Dedifferentiated amniotic fluid mesenchymal stem cell (primary cell): Measurements from ENCODE around the gene ITSN1.

Source experiments
- DNase-seq: peaks from one replicate; pipeline ENCODE4 v3.0.0-alpha.2; 2016; ENCODE audit errors: extremely low spot score

ITSN1 gene

DNA sequence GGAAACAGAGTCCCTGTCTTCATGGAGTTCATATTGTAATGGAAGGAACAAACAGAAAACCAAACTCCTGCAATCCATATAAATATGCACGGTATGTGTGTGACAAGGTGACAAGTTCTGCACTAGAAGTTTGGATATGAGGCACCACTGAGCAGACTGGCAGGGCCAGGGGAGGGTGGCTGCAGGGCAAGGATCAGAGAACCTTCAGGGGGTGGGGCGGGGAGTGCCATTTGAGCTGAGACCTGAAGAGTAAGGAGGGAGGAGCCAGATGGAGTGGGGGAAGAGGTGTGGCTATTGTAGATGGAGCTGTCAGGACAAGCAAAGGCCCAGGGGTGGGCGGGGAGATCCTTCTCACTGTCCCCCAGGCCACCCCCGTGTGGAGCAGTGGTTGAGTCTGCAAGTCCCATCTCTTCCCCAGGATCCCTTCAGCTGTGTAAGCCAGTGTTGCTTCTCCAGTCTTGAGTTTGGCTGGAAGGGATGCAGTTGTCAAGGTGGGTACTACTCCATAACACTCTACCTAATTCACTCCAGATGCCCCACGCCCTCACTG, 196.9 kb downstream of the ITSN1 start:
- no peak for DNase-seq

DNA sequence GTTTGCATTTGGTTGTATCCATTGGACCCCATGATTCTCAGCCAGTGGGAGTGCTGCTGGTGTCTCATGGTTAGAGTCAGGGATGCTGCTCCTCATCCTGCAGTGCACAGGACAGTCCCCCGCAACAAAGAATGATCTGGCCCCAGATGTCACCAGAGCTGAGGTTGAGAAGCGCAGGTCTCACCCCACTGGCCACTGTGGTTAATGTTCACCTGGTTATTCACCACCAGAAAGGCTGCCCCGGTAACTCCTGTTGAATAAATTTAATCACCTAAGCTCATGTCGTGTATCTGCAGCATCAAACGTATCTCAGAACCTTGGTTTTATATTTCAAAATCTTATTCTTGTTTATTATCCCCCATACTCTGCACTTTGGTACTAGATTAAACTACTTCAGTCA, 197.5 kb downstream of the ITSN1 start:
- no peak for DNase-seq

DNA sequence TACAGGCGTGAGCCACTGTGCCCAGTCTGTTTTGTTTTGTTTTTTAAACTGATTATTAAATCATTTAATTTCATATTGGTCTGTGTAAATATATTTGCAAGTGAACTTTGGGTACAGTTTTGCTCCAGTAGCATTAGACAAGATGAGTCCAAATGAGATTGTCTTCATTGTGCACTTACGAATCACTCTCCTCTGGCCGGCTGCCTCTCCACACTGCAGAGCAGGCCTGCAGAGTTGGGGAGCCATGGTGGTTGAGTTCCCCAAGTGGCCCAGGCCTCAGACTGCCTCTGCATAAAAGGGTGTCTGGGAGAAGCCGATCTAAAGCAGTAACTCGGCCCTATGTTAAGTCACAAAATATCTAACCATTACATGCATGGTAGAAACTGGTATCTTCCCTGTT, 198.5 kb downstream of the ITSN1 start:
- no peak for DNase-seq

DNA sequence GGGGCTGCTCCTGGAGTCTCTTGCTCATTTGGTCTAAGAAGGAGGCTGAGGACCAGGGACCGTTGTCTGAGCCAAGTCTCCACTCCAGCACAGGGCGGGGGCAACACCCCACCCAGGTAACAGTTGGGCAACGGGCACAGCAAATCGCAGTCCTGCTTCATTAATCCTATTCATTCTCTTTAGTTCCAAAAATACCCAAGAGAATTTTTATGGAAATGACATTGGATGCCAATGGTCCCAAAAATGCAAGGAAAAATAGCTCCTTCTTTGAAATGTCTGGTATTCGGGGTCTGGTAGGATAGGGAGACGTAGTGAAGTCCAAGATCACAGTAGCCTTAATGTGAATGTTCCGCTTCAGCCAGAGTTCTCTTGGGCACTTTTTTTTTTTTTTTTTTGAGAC, 199.3 kb downstream of the ITSN1 start:
- no peak for DNase-seq

DNA sequence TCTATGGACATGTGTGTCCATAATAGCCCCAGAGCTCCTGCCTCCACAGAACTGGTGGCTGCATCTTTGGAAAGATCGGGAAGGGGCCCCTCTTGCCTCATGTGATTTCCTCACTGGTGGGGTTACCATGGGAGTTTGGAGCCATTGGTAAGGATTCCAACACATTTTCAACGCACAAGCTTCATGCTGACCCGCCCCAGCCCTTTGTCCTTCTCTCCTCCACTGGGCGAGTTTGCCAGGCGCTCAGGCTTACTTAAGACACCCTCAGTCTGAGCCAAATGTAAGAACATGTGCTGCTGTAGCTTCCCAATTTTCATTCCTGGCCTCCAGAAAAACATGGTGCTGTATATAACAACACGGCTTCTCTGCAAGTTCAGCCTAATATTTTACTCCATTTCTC, 200.9 kb downstream of the ITSN1 start:
- DNase-seq, result no peak

DNA sequence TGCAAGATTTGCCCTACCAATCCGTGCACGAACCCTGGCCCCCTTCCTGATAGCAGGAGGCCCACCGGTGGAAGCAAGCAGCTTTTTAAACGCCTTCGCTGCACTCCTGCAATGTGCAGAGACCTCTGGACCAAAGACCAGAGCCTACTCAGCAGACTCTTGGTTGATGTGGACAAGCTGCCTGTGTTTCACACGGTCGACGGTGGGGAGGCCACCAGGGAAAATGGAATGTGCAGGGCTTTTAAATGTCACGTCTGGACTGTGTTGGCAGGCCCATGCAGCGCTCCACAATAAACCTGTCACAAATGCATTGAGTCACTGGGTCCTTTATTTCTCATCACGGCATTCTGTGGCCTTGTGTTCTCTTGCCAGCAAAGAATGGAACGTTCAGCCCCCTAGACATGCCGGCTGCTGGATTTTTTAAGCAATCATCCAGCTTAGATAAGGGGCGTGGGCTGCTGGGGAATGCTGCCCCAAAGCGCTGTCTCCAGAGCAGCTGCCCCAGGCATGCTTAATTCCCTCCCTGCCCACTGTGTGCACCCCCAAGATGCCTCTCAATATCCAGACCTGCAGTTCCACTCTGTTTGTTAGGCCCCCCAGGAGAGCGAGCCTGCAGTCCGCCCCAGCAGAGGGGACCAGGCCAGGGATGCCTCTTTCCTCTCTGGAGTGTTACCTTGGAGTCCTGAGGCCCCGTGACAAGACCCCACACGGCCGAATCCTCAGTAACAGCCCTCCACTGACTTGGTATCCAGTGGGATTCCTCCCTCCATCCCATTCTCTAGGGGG, 202.0 kb downstream of the ITSN1 start:
- DNase-seq, result no peak

DNA sequence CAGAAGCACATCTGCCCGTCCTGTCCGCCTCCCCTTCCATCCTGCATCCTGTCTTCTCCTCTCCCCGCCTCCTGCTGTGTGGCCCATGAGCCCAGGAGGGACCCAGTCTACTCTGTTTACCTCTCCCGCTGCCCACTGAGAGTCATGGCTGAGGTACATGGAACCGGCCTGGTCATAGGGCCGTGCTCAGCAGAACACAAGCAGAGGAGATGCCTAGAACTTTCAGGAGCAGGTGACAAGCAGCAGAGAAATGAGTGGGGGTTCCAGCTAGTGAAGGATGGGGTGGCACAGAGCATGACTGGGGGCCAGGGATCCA, 202.5 kb downstream of the ITSN1 start:
- DNase-seq, result no peak

DNA sequence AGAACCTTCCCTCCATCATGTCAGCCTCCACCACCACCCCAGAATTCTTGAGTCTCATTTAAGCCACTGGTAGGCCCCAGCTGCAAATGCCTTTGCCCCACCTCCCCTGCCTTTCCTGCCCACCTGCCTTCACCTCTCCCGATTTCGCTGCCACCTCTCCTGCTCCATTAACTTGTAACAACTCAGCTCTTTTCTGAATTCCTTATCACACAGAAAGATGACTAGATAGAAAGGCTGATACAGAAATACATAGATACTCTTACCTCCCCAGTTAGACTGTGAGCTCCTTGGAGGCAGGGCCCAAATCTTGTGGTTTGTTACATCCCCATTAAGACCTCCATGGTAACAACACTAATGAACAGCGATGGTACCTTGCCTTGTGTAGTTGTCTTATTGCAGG, 203.8 kb downstream of the ITSN1 start:
- no peak for DNase-seq

DNA sequence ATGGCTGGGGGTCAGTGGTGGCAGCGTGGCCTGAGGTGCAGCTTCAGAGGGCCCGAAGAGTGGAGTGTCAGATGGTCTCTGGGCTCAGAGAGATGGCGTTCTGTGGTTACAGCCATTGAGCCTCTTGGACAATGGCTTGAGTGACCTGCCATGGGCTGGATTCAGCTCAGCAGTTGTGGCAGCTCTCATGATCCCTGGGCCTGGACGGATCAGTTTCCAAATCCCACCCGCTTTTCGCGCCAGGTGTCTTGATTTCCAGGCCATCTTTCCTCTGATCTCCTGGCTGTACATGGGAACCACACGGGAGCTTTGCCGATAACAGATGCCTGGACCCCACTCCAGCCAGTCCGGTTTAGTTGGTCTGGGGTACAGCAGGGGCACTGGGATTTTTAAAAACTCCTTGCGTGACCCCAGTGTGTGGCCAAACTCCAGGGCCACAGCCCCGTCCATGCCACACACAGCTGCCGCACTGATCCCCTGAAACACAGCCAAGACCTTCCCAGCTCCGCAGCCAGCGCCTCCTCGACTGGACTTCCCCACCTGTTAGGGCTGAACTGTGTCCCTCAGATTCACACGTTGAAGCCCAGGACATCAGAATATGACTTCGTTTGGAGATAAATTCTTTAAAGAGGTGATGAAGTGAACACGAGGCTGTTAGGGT, 205.4 kb downstream of the ITSN1 start:
- no peak for DNase-seq

DNA sequence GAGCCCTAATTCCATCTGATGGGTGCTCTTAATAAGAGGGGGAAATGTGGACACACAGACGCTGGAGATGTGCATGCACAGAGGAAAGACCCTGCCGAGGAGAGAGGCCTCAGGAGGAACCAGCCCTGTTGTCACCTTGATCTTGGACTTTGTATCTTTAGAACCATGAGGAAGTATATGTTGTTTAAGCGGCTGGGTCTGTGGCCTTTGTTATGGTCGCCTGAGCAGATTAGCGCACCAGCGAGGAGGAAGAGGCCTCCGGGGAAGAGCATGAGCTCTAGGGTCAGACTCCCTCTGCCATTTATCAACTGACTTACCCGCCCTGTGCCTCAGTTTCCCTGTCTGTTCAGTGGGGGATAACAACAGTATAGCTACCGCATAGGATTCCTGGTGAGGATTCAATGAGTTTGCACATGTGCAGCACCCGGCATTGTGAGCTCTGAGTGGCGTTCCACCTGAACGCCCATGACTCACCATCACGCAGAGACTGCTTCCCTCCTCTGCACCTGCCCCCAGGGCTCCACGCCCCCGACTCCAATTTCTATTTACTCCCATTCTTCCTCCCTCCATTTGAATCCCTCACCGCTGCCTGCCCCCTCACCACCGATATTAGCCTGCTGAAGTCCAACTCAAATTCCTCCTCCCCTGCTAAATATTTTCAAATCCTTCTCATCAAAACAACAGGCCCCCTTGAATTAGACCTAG, 206.1 kb downstream of the ITSN1 start:
- DNase-seq, result no peak

DNA sequence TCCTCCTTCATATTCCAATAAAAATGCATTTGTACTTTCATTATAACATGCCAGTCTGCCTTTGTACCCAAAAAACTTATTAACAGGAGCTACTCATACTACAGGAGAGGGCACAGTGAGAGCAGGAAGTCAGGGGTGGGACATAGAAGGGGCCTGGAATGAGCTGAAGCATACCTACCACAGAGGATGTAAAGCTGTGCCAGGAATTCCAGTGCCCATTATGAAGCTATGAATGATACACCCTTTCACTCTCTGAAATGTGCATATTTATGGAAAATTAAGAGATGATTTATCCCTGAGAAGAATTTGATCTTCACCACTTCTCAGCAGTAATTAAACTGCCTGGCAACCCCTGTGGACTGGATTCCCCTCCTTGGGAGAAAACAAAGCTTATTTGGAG, 207.5 kb downstream of the ITSN1 start:
- no peak for DNase-seq

DNA sequence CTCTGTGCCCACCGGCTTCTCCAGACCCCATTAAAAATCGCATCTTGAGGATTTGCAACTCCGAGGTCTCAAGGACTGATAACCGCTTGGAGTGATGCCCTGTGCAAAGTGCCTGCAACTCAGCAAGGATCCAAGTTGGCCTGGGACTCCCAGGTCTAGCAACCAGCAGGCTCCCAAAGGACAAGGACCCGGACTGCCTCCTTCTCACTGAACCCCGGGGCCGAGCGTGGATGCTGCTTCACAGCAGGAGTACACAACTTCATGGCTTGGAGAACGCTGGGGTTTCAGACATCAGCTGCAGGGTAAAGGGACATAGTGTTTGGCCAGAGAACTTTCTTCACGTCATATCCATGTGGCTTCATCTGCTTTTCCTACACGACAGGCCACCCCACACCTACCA, 208.1 kb downstream of the ITSN1 start:
- no peak for DNase-seq

DNA sequence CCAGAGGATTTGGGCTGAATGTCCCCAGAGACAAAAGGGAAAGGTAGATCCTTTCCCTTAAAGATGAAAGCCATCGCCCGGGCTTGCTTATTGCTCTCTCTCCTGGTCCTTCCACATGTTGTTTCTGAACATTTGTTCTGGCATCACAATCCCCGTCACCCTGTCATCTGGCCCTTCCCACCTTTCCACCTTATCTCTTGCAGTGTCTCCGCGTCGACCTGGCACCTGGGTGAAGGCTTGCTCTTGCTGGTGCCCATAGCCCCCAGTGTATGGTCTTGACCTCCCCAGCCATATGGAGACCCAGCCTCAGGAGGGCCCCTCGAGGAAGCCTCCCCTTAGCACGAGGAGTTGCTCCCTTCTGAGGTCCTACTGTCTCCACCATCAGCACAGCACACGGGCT, 208.7 kb downstream of the ITSN1 start:
- DNase-seq, result no peak

DNA sequence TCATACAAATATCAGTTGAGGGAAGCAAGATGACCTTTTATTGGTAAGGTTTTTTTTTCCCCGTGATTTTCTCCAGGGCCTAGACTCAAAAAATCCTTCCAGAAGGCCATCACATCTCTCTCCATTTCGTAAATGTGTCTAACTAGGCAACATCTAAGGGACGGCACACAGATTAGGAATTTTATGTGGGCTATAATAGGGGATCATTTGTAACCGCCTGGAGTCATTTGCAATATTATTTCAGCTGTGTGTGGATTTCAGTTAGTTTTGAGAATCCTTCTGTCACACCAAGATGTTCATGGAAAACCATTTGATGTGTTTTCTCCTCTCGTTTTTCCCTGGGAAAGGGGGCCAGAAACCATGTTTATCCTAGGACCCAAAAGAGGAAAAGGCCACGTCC, 210.2 kb downstream of the ITSN1 start:
- no peak for DNase-seq

DNA sequence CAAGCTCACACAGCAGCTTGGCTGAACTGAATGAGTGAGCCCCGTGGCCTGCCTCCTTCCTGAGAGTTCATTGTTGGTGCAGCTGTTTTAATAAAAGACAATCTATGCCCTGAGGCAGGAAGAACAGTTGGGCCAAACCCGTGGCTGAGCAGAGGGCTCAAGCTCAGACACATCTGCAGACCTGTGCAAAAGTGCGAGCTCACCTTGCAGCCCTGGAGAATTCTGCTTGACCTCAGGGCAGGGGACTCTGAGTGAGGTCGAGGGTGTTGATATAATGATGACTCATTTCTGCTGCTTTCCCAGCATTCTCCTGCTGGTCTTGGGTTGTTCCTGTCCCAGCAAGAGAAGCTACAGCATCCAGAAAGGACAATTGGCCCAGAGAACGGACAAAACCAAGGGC, 212.3 kb downstream of the ITSN1 start:
- DNase-seq, result no peak

DNA sequence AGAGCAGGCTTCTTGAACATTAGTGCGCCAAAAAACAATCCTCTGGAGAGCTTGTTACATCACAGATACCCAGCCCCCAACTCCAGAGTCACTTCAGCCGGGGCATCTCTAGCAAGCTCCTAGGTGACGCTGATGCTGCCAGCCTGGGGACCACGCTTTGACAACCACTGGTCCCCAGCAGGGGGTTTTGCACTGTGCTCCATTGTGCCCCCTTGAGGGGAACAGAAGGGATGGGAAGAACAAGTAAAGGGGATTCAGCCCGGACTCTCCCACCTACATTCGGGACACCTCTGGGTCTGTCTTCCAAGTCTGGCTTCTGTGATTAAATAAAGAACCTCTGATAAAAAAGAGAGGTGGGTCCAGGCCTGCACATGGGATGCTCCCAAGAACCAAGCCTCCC, 212.9 kb downstream of the ITSN1 start:
- DNase-seq, result no peak

DNA sequence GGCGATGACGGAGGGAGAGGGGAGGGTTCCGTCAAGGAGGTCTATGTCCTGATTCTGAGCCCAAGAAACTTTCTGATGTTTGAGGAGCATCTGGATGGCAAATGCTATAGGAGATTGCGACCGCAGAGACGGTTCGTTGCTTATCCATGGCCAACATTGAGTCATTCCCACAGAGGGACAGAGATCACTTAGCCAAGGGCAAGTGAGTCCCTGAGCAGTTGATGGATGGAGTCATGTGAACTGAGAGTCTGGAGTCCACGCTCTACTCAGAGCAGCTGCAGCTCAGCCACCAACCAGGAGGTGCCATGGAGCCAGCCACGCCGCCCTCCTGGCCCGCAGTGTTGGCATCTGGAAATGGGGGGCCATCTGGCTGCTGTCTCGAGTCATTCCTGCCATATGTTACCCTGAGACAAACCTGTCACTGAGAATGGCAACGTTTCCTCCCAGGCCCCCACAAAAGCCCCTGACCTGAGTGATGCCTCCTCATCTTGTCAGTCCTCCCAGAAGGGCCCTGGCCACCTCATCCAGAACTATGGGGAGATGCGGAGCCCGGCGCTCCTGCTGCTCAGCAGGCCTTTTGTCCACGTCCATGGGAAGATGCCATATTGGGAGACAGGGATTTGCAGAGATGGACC, 214.7 kb downstream of the ITSN1 start:
- DNase-seq, result no peak

DNA sequence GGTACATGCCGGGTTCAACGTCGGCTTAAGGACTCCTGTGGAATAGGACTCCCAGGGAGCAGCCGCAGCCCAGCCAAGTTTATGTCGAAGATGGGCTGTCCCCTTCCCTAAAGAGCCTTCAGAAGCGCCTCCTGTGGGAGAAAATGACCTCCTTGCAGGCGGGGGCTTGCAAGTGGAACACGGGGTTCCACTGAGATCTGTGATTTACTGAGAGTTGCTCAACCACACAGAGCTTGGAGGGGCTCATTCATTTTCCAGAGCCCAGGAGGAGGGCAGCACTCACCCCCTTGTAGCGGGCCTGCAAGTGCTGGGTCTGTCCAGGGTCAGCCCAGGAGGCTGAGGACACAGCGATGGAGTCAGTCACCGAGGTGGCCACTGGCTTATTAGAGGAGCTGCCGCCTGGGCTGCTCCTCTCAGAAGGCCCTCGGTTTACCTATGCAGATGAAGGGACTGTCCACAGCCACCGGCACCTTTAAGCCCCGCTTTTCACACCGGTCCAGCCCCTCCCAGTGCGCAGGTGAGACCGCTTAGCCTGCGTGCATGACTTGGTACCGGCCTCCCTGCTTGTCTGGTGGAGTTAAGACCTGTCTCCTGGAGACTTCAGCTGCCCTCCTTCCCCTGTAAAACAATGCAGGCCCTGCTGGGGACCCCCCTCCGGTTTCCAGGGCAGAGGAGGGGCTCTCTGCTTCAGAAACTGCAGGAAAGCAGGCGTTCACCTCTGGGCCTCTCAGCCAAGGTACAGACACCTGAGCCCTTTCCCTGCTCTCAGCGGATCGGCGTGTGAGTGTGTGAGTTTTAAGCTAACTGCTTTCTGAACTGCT, 215.8 kb downstream of the ITSN1 start:
- no peak for DNase-seq

DNA sequence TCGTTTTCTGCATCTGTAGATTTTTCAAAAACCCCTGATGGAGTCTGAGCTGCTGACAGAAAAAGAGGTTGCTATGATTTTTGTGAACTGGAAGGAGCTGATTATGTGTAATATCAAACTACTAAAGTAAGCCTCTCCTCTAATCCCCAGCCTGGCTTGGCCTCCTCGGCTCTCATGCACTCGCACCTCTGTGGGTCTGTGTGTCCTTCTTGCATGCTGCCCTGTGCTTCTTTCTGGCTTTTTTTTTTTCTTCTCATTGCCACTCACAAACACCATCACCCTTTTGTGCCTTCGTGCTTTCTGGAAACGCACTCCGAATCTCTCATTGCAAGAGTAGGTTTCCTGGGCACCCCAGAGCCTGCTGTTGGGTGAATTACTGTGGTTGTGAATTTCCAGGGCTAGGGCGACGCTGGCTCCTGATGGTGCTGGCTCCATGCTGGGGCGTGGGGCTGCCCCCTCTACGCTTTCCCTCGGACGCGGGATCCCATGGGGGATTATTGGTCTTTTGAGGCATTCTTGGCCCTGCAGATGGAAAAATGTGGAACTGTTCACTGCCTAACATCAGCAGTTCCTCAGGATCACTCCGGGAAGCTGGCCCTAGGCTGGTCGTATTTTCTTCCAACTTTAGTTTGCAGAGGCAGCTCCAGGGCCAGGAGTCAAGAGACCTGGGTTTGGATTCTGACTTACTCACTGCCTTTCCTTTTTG, 216.5 kb downstream of the ITSN1 start:
- no peak for DNase-seq

DNA sequence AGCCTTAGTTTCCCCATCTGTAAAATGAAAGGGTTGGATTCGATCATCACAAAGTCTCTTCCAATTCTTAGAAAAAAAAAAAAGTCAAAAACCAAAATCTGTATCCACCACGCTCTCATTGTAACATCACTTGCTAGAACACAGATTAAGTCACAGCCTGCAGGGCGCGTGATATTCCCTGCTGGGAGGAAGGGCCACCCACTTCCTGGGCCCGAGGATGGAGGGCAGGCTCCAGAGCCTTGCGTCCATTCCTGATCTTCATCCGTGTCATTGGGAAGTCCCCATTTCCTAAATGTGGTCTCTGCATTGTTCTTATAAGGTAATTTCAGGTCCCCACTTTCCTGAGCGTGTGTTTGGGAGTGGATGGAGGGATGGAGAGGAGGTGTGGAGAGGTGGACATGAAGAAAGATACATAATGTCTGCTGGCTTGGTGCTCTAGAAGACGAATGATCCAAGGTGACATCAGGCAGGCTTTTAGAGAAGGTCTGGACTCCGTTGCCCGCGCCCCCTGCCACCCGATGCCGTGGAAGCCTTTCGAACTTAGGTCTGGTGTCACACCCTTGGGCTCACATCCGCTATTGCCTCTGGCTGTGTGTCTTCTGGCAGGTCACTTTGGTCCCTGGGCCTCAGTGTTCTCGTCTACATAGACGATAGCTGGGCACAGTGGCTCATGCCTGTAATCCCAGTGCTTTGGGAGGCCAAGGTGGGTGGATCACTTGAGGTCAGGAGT, 217.2 kb downstream of the ITSN1 start:
- DNase-seq, result no peak
